Activated CD8-positive, alpha-beta memory T cell treated with anti-CD3 and anti-CD28 coated beads, Interleukin-2, amount 50 U/mL, for 1 hour (primary cell): ENCODE data around the gene ZNF275.
"Not testable (repeated sequence)": the region's sequence is repeated elsewhere in the genome, so short reads cannot be mapped to it uniquely, and the experiment has no call there.

Source experiments
- DNase-seq: peaks from one replicate; pipeline ENCODE4 v3.0.0-alpha.2; 2020; ENCODE audit errors: extremely low read depth

The ZNF275 gene

DNA sequence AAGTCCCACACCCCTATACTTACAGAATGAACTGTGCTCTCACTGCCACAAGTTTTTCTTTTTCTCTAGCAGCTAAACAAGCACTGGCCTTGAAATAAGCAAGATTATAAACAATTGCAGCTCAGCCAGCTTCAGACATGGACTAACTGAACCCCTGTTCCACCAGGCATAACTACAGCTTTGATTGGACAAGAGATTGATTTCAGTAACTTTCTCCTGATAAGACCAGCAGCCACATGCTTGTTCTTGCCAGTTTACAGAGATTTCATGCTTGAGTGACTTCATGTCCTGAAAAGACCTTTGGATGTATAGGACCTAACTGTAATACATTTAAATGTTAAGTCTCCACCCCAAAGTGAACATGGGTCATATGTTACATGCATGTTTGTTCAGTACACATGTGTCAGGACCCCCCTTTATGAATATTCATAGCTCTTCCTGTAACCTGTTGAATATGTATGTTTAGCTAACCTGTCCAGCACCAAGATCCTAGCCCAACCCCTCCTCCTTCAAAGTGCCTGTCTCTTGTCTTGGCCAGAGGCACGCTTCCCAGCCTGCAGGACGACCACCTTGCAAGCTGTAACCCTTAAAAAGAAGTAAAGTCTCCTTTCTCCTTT lies 27.9 kb downstream of the ZNF275 start:
- DNase-seq, result no peak

DNA sequence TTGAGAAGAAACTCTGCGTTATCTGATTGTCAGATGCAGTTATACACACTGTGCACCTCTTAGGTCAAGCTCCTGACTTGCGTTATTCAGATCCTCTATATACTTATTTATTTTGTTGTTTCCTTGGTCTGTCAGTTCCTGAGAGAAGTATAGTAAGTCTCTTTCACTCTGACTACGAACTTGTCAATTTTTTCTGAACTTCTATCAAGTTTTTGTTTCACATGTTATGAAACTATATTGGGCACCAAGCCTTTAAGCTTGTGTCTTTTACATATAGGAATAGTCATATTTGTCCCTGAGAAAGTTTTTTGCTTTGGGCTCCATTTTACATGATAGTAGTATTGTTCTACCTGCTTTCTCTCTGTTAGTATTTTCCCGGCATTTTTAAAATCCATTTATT lies 31.7 kb downstream of the ZNF275 start:
- DNase-seq, result no peak

GRCh38 chrX:153366119-153366518 lies 32.2 kb downstream of the ZNF275 start:
- DNase-seq, result no peak

- no peak for DNase-seq
These were observed 33.1 kb downstream of the ZNF275 start for GRCh38 chrX:153366878-153367538.

- no peak for DNase-seq
These were observed 36.5 kb downstream of the ZNF275 start for GRCh38 chrX:153370293-153371055.

DNA sequence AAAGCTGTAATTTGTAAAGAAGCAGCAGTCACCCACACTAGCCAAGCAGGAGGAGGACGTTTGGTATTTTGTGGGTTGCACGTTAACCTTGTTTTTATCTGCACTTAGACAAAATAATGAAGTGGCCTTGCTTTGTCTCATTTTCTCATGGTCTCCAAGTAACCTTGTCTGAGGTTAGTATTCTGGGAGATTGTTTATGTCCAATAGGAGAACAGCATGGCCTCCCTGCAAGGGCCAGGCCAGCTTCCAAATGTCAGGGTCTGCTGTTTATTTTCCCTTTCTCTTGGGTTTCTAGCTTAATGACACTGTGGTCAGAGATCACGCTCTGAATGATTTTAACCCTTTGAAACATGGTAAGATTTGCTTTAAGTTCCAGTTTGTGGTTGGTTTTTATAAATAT lies 37.3 kb downstream of the ZNF275 start:
- DNase-seq, result no peak

- DNase-seq, result no peak
These were observed 39.0 kb downstream of the ZNF275 start for GRCh38 chrX:153372949-153373348.

DNA sequence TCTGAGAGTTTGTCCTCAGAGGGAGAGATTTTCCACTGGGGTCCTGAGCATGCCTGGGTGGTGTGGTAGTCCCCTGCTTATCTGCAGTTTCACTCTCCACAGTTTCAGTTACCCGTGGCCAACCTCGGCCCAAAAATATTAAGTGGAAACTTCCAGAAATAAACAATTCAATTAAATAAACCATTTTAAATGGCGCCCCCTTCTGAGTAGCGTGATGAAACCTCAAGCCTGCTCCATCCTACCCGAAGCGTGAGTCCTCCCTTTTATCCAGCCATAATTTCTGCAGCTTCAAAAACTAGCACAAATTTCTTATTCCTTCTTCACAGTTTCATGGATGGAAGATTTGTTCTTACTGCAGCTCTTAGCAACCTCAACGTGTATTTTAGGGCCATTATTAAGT lies 40.5 kb downstream of the ZNF275 start:
- no peak for DNase-seq

GRCh38 chrX:153375571-153375970 lies 41.6 kb downstream of the ZNF275 start:
- no peak for DNase-seq

- DNase-seq, result no peak
These were observed 43.8 kb downstream of the ZNF275 start for GRCh38 chrX:153377727-153378126.

DNA sequence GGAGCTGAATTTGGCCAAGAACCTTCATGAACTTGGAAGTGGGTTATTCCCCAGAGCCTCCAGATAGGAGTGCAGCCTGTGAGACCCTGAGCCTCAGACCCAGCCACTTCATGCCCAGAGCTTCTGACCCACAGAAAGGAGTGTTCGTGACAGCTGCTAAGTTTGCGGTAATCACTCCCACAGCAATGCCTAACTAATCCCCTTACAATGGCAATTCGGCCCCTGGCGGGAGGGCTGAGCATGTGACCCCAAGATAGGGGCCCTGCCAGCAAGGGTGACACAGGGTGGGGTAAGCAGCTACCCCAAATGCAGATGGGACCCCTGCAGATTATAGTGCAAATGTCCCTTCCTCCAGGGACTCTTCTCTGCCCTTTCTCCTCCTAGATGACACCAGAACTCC lies 44.7 kb downstream of the ZNF275 start:
- no peak for DNase-seq

DNA sequence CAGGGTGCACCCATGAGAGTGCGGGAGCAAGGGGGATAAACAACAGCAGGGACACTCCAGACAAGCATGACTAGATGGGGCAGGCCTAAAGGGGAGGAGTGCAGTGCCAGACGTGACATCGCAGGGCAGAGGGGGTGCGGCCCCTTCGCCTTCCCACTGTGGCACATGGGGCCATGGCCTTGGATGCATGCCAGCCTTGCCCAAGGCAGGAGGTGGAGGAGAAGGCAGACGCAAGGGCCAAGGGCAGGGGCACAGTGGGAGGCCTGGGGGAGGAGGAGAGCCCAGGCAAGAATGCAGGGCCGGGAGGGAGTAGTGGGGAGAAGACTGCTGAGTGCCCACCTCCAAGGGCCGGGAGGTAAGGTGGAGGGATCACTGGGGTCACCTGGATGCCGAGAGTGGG lies 45.6 kb downstream of the ZNF275 start:
- DNase-seq, result no peak

DNA sequence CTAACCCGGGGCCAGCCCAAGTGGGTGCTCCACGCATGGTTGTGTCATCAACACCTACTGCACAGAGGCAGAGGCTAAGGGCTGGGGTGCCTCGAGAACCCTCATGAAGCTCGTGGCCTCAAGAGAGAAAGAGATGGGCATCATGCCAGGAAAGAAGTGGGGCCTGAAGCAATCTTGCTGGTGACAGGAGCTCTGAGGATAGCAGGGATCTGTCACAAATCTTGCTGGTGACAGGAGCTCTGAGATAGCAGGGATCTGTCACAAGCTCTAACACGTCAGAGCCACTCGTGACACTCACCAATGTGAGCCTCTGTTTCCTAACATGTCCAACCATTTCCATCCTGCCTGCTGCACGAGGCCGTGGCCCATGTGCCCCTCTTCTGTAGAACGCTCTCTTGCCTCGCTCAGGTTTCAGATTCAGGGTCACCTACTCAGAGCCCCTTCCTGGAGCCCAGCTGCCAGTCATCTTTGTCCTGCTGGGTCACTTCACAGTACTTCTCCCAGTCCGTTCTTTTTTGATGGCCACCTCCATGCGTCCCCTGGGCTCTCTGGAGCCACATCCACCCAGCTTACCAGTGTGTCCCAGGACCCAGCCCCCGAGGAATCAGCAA lies 46.1 kb downstream of the ZNF275 start:
- DNase-seq, result no peak

DNA sequence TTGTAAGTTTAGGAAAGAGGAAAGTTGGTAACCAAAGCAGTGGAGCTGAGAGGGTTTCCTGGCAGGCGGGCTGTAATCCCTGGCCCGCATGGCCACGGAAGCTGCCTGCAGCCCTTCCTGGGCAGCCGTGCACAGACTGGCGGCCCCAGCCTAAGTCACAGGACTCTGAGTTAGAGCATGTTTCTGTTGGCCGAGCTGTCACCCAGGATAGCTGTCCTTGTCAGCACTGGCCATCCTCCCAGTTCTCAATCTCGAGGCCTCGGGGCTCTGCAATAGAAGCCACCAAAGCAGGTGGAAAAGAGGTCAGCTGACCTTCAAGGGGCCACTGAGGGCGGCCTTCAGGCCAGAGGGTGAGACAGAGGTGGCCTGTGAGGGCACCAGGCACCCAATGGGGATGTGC lies 46.7 kb downstream of the ZNF275 start:
- DNase-seq, result no peak

DNA sequence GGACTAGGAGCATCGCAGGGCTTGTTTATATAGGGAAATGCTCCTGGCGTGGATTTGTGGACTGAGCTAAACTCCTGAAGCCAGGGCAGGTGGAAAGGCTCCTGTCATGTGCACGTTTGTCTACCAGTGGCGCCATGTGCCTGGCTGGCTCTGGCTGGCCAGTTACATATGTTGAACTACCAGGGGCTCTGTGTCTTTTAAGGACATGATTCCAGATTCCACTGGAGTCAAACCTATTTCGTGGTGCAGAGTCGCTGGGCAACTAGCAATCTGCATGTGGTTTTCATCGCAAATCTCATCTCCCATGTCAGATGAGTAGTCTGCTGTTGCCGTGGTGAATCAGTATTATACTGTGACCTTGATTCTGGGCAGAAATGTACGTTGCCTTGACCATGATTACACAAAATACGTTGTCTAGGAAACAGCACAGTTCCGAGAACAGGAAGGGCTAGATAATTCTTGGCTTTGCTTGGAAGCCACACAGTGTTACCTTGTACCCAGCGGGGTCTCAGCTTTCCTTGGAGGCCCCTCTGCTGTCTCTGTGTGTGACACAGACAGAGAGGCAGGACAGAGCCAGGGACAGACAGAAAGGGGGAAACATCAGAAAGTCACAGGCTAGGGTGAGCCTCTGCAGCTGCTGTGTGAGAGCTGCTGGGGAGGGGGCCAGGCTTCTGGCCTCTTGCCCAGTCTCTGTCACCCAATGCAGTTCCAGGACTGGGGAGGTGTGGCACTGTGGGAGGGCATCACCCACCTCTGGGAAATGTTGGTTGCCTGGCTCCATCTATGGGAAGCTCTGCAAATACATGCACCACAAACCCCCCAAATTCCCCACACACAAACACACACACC lies 48.0 kb downstream of the ZNF275 start:
- no peak for DNase-seq

- no peak for DNase-seq
These were observed 48.9 kb downstream of the ZNF275 start for GRCh38 chrX:153382563-153383482.

DNA sequence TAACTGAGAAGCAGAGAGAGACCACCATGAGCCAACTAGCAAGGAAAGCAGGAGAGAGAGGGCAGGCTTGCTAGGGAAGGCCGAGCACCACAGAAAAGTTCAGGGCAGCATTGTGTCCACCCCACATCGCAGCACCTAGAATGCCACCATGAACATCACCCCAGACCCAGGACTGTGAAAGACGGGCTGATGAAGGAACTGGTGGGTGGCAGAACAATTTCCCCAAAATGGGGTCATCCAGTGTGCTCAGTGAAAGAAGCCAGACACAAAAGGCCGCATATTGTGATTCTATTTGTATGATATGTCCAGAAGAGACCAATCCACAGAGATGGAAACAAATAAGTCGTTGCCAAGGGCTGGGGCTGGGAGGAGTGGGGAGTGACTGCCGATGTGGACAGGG lies 50.4 kb downstream of the ZNF275 start:
- no peak for DNase-seq

GRCh38 chrX:153384973-153385372 lies 51.0 kb downstream of the ZNF275 start:
- not testable (repeated sequence) for DNase-seq

- DNase-seq, result no peak
These were observed 52.1 kb downstream of the ZNF275 start for GRCh38 chrX:153386097-153386496.

DNA sequence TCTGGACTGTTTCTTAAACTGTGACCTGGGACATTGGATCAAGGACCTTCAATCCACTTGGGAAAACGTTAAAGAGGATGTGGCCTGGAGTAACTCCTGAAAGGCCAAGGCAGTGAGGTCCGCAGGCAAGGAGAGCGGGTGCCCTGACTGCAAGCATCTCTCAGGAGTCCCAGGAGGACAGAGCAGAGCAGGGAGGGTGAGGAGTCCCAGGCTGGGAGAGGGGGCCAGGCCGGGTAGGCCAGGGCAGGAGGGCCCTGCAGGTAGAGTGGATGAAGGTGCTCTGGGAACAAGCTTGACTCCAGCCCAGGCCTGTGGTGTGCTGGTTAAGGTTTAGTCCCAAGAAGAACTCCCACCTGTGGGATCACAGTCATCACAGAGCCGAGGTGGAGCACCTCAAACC lies 53.4 kb downstream of the ZNF275 start:
- no peak for DNase-seq
